ENCODE results near the gene LAG3. TPM values are rescaled to one million over a fixed set of nuclear protein-coding genes. Genes with fewer than 3 reads are reported as not detected.

LAG3 gene
- total RNA-seq, 1 experiment from 2014 or later: 2.2 TPM

- H3K27ac Mint-ChIP-seq: no peak overlapping the region
- Histone ChIP-seq H3K56ac (ENCODE audit: insufficient read length, low read depth, low read length) (no peak overlapping the region), H2BK12ac (ENCODE audit: insufficient read length, low read depth, low read length) (no peak overlapping the region), H2BK20ac (ENCODE audit: low read depth, low read length, poor library complexity, severe bottlenecking) (no peak overlapping the region), H2AFZ (ENCODE audit: low read length) (no peak overlapping the region), H2BK120ac (ENCODE audit: low read depth, low read length, poor library complexity, severe bottlenecking) (no peak overlapping the region), H3K4me1 (ENCODE audit: insufficient read depth, low read length) (no peaks in the 10 kb centered on the region; the same call in 1 of the 2 replicates), H2BK15ac (ENCODE audit: low read depth, low read length) (no peak overlapping the region), H3K79me1 (ENCODE audit: insufficient read depth, low read depth, low read length, poor library complexity, severe bottlenecking) (no peaks in the 10 kb centered on the region), H4K91ac (ENCODE audit: insufficient read length, low read depth, low read length) (no peak overlapping the region), H3K14ac (ENCODE audit: insufficient read depth, low read length) (no peak overlapping the region), H3K9me3 (ENCODE audit: control insufficient read depth, low read depth, low read length) (no peaks in the 10 kb centered on the region), H4K5ac (ENCODE audit: insufficient read length, low read depth, low read length) (no peak overlapping the region), H2BK5ac (ENCODE audit: insufficient read length, low read length) (no peak overlapping the region), H3K4me2 (ENCODE audit: insufficient read depth, insufficient read length, low read length) (peak overlapping the region; percentile 97), H3K79me2 (ENCODE audit: insufficient read depth, low read length) (no peaks in the 10 kb centered on the region), H3K4ac (ENCODE audit: low read depth, low read length) (no peak overlapping the region), H3T11ph (ENCODE audit: low read length) (no peak overlapping the region), H4K8ac (replicated peaks; ENCODE audit: insufficient read length, low read depth, low read length) (no peak overlapping the region), H3K18ac (ENCODE audit: insufficient read length, low read depth, low read length) (no peak overlapping the region), H3K23ac (ENCODE audit: insufficient read length, low read depth, low read length) (no peak overlapping the region), H3K23me2 (ENCODE audit: insufficient read length, low read depth, low read length, poor library complexity, severe bottlenecking) (peaks cover 9% of the 10 kb centered on the region), H2AK5ac (ENCODE audit: insufficient read length, low read length) (no peak overlapping the region), H3K27me3 (ENCODE audit: insufficient read depth, low read length) (no peaks in the 10 kb centered on the region), H4K20me1 (ENCODE audit: control insufficient read depth, insufficient read depth, insufficient read length) (no peaks in the 10 kb centered on the region), H3K27ac (ENCODE audit: insufficient read length, low read depth, low read length) (no peak overlapping the region), H3K9ac (ENCODE audit: extremely low read depth, insufficient read length, low read length) (no peak overlapping the region)
- H3K4me1 Mint-ChIP-seq: peaks cover 8 to 19% of the 10 kb centered on the region in 2 experiments
- TF ChIP-seq CTCF (conservative IDR thresholded peaks at IDR 0.05): no peak
- no CpG with 5 or more reads among the region's 3 CpGs for WGBS (ENCODE audit: extremely low coverage, insufficient read length, low lambda C conversion rate)
- peaks cover 0 to 2% of the 10 kb centered on the region in 2 experiments; a peak in 1 of 5 replicates for H3K9me3 Mint-ChIP-seq
- DNase-seq: no peak
- peaks cover 2 to 15% (median 5%) of the 10 kb centered on the region in 3 experiments; a peak in 5 of 7 replicates for H3K36me3 Mint-ChIP-seq (ENCODE audit: insufficient read depth in 1 of 3, low read depth in 3 of 3)
- H3K4me3 Mint-ChIP-seq: peak overlapping the region; percentile 6 to 57; a peak in 3 of 5 replicates
- peaks cover 7% of the 10 kb centered on the region for H3K27me3 Mint-ChIP-seq (ENCODE audit: low read depth)
Observed at GRCh38 chr12:6722863-6723262, 49.5 kb upstream of the LAG3 start.
